Measurements from ENCODE around the gene EIF1AD. TPM values are rescaled to one million over a fixed set of nuclear protein-coding genes. Genes with fewer than 3 reads are reported as not detected.
"Not testable (repeated sequence)": the region's sequence is repeated elsewhere in the genome, so short reads cannot be mapped to it uniquely, and the experiment has no call there.

Gene EIF1AD
- total RNA-seq, 1 donor from 2014 or later, result 50.7 TPM

- intact Hi-C loops (cut with micrococcal nuclease), result no loop called here
Observed at GRCh38 chr11:65972116-65972515, 29.8 kb downstream of the EIF1AD start.

GRCh38 chr11:65968600-65969482 is 33.1 kb downstream of the EIF1AD start:
- intact Hi-C loops (cut with micrococcal nuclease), result no loop called here

- intact Hi-C loops (cut with micrococcal nuclease), result no loop called here
Observed at GRCh38 chr11:65967329-65967934, 34.5 kb downstream of the EIF1AD start.

- intact Hi-C loops (cut with micrococcal nuclease), result no loop called here
Observed at GRCh38 chr11:65965986-65966762, 35.8 kb downstream of the EIF1AD start.

GRCh38 chr11:65964906-65965305 is 37.1 kb downstream of the EIF1AD start:
- intact Hi-C loops (cut with micrococcal nuclease), result no loop called here

- intact Hi-C loops (cut with micrococcal nuclease), result no loop called here
Observed at GRCh38 chr11:65962141-65962564, 39.8 kb downstream of the EIF1AD start.

GRCh38 chr11:65961267-65962140 is 40.5 kb downstream of the EIF1AD start, which contains the start of gene SART1:
Gene SART1 (plus strand): TSS chr11:65961734. CDS start chr11:65961781, 47 bp downstream.
- intact Hi-C loops (cut with micrococcal nuclease), result loop anchor here (1.0 kb wide), 5 partner anchors 33 to 101 kb away; partner anchors contain the start of genes BANF1, C11orf68, CCDC85B and DRAP1

- intact Hi-C loops (cut with micrococcal nuclease), result loop anchor here (1.0 kb wide), 5 partner anchors 33 to 101 kb away; partner anchors contain the start of genes BANF1, C11orf68, CCDC85B and DRAP1
Observed at GRCh38 chr11:65960824-65961266, 41.1 kb downstream of the EIF1AD start.

GRCh38 chr11:65958774-65959420 is 43.1 kb downstream of the EIF1AD start:
- intact Hi-C loops (cut with micrococcal nuclease), result no loop called here

- intact Hi-C loops (cut with micrococcal nuclease), result no loop called here
Observed at GRCh38 chr11:65958291-65958690, 43.7 kb downstream of the EIF1AD start.

- intact Hi-C loops (cut with micrococcal nuclease), result no loop called here
Observed at GRCh38 chr11:65954771-65955170, 47.2 kb downstream of the EIF1AD start.

GRCh38 chr11:65953471-65953870 is 48.5 kb downstream of the EIF1AD start:
- intact Hi-C loops (cut with micrococcal nuclease), result no loop called here

- intact Hi-C loops (cut with micrococcal nuclease), result no loop called here
Observed at GRCh38 chr11:65952052-65952521, 49.9 kb downstream of the EIF1AD start.

GRCh38 chr11:65951641-65952040 is 50.3 kb downstream of the EIF1AD start:
- intact Hi-C loops (cut with micrococcal nuclease), result not testable (repeated sequence)

GRCh38 chr11:65950711-65951110 is 51.2 kb downstream of the EIF1AD start:
- intact Hi-C loops (cut with micrococcal nuclease), result not testable (repeated sequence)

- intact Hi-C loops (cut with micrococcal nuclease), result no loop called here
Observed at GRCh38 chr11:65947603-65948125, 54.3 kb downstream of the EIF1AD start.

GRCh38 chr11:65947133-65947532 is 54.8 kb downstream of the EIF1AD start:
- intact Hi-C loops (cut with micrococcal nuclease), result no loop called here

GRCh38 chr11:65946655-65947054 is 55.3 kb downstream of the EIF1AD start:
- intact Hi-C loops (cut with micrococcal nuclease), result no loop called here

Measured in T-helper 2 cell treated with Interferon-gamma antibody and Interleukin-4, amounts not matched to agents 100 ng/mL and 5 ng/mL, for 36 hours (primary cell).